Thoracic aorta (tissue), 2 donors: ENCODE data around the gene JUP. TPM values are rescaled to one million over a fixed set of nuclear protein-coding genes. Genes with fewer than 3 reads are reported as not detected.

ENCODE experiments used
- ATAC-seq: fragments of 150-250 bp; one replicate; pipeline ENCODE4 v1.8.0; 2017; ENCODE audit warnings: low read depth; ENCODE audit not compliant: insufficient number of reproducible peaks, low FRiP score
- DNase-seq: peaks from one replicate; pipeline ENCODE4 v3.0.0-alpha.2; 2020; ENCODE audit warnings: low spot score
- H3K27ac ChIP-seq, 2 donors: fragments of 200-600 bp; sonication (generic); 1 replicate in 1 of 2; 2 replicates in 1 of 2; pipeline ENCODE4 v1.5.1; 2016; ENCODE audit warnings: mild to moderate bottlenecking in 2 of 2, moderate library complexity in 2 of 2
- H3K27me3 ChIP-seq: fragments of 200-600 bp; sonication (generic); replicated peaks from 2 replicates; pipeline ENCODE4 v1.6.0; 2016; ENCODE audit warnings: mild to moderate bottlenecking; ENCODE audit not compliant: insufficient read depth
- H3K36me3 ChIP-seq: fragments of 200-600 bp; sonication (generic); one replicate; pipeline ENCODE4 v1.5.1; 2016
- H3K4me1 ChIP-seq, 2 donors: fragments of 200-600 bp; sonication (generic); 1 replicate in 1 of 2; 2 replicates in 1 of 2; pipeline versions ENCODE4 v1.5.1 to v1.6.0; 2016; ENCODE audit warnings: low read depth in 2 of 2, mild to moderate bottlenecking in 1 of 2; ENCODE audit not compliant: control insufficient read depth in 1 of 2
- H3K4me3 ChIP-seq: fragments of 200-600 bp; sonication (generic); 2 replicates; pipeline ENCODE4 v1.5.1; 2016; ENCODE audit warnings: mild to moderate bottlenecking
- H3K9me3 ChIP-seq: fragments of 200-600 bp; sonication (generic); 2 replicates; pipeline ENCODE4 v1.5.1; 2016
- CTCF ChIP-seq: fragments of 200-600 bp; sonication (generic); IDR thresholded peaks from one replicate; pipeline ENCODE4 v1.5.1; 2019; ENCODE audit warnings: antibody characterized with exemption
- total RNA-seq, 2 donors: library from RNA; depleted of rRNA; stranded (reverse); fragments of >200 nt; gene quantifications; one replicate each; pipeline versions ENCODE4 v1.1.0 to v1.2.3, GENCODE V29; 2016

The JUP gene
- total RNA-seq, 2 donors from 2014 or later: 82.4 to 98.7 TPM

GRCh38 chr17:41766135-41766534 is 20.4 kb downstream of the JUP start:
- no peak for DNase-seq
- H3K9me3 ChIP-seq: no peaks in the 10 kb centered on the region
- no peak for TF ChIP-seq CTCF
- no peaks in the 10 kb centered on the region for H3K27me3 ChIP-seq
- H3K4me3 ChIP-seq: no peak overlapping the region
- no peaks in the 10 kb centered on the region for H3K4me1 ChIP-seq
- no peak overlapping the region for H3K27ac ChIP-seq
- no peak for ATAC-seq
- peaks cover 90% of the 10 kb centered on the region for H3K36me3 ChIP-seq

DNA sequence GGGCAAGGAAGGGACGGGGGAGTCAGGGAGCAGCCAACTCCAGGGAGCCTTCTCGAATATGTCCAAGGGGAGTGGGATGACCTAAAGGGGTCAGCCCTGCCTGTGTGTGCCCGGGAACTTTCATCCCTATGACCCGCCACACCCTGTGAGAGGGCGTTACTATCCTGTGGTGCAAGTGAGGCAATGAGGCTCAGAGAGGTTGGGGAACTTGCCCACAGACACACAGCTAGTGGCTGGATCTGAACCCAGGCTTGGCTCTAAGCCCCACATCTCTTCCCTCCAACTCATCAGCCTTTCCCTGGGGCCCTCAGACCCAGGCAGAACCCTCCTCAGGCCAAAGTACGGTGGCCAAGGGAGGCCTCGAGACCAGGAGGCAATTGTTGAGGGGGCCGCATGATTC is 23.2 kb downstream of the JUP start:
- no peak for DNase-seq
- Histone ChIP-seq H3K27me3 (no peaks in the 10 kb centered on the region), H3K36me3 (peaks cover 83% of the 10 kb centered on the region), H3K27ac (no peak overlapping the region), H3K4me3 (no peak overlapping the region), H3K9me3 (no peaks in the 10 kb centered on the region), H3K4me1 (no peaks in the 10 kb centered on the region)
- no peak for TF ChIP-seq CTCF
- ATAC-seq: no peak

GRCh38 chr17:41762841-41763240 is 23.7 kb downstream of the JUP start:
- ATAC-seq (no peak), DNase-seq (no peak)
- Histone ChIP-seq H3K27me3 (no peaks in the 10 kb centered on the region), H3K9me3 (no peaks in the 10 kb centered on the region), H3K4me3 (no peak overlapping the region), H3K36me3 (peaks cover 84% of the 10 kb centered on the region), H3K27ac (no peak overlapping the region), H3K4me1 (no peaks in the 10 kb centered on the region)
- TF ChIP-seq CTCF: no peak

- H3K4me3 ChIP-seq: no peak overlapping the region
- H3K9me3 ChIP-seq: no peaks in the 10 kb centered on the region
- no peak for TF ChIP-seq CTCF
- DNase-seq (no peak), ATAC-seq (no peak)
- peaks cover 84% of the 10 kb centered on the region for H3K36me3 ChIP-seq
- H3K27ac ChIP-seq: no peak overlapping the region
- no peaks in the 10 kb centered on the region for H3K4me1 ChIP-seq
- H3K27me3 ChIP-seq: no peaks in the 10 kb centered on the region
These were observed 24.1 kb downstream of the JUP start for GRCh38 chr17:41762391-41762790.

DNA sequence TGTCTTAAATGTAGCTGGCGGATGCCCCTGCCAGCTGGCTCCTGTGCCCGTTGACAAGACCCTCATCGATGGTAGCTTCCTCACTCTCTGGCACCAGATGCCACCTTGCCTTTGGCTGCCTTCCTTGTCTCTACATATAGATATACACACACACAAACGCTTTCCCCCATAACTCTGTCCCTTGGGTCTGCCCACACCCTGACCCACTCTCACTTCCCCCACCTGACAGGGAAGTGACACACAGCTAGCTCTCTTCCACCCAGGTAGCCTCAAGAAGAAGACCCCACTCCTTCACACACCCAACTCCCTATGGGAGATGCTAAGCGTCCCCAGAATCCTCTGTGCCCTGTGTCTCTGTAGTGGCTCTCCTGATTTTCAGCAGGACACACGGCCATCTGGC is 25.6 kb downstream of the JUP start:
- no peak for ATAC-seq
- Histone ChIP-seq H3K4me1 (no peaks in the 10 kb centered on the region), H3K4me3 (no peak overlapping the region), H3K36me3 (peaks cover 81% of the 10 kb centered on the region), H3K27me3 (no peaks in the 10 kb centered on the region), H3K27ac (no peak overlapping the region), H3K9me3 (no peaks in the 10 kb centered on the region)
- DNase-seq: no peak
- no peak for TF ChIP-seq CTCF
